ENCODE measurements around the gene SLC7A5.
"Not testable (repeated sequence)": the region's sequence is repeated elsewhere in the genome, so short reads cannot be mapped to it uniquely, and the experiment has no call there.

Gene SLC7A5

DNA sequence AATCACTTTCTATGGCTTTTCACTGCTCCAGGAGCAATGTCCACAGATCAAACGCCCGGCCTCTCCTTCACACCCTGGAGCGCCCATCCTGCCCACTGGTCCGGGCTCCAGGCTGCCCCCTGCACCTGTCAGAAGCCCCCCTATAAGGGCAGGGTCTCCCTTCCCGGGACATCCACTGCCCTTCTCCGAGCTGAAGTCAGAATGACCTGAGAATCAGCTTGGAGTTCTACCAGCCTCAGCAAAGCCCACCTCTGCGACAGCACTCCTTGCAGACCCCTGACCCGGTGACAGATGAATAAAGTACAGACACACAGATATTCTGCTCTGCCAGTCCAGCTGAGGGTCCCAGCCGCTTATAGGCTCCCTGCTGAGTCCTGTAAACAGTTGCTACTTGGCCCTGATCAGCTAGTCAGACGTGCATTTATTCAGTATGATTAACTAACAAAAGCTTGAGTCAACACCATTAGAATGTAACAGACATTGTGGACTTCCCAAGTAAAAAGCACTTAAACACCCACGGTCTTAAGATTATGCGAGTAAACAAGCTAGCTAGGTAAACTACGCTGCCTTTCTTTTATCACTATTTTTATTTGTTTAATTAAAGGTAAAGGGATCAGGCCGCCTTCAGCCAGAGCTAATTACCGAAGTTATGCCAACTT is 4.8 kb downstream of the SLC7A5 start:
- no peak for TF ChIP-seq JUND (IDR thresholded peaks at IDR 0.05; ENCODE audit: low read depth)
- in situ Hi-C loops (cut with HindIII; ENCODE audit: low pct_unique_long_range_greater_than_20kb, low sequenced_read_pairs) = no loop called here
- no peak for DNase-seq (ENCODE audit: low read depth in 1 of 2, low spot score in 1 of 2)

DNA sequence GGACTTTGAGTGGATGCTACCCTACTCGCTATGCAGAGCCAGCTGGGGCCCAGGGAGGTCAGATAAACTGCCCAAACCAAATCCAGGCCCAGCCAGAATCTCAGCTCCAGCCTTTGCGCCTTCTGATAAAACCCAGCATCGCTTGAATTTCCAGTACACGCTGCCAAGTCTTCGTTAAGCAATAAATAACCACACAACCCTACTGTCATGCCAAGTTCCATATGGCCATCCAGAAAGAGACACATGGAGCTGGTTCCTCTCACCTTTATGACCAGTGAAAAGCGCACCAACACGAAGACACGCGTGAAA is 6.0 kb downstream of the SLC7A5 start:
- DNase-seq (ENCODE audit: low read depth in 1 of 2, low spot score in 1 of 2); in situ Hi-C loops (cut with HindIII; ENCODE audit: low pct_unique_long_range_greater_than_20kb, low sequenced_read_pairs): not testable (repeated sequence)

DNA sequence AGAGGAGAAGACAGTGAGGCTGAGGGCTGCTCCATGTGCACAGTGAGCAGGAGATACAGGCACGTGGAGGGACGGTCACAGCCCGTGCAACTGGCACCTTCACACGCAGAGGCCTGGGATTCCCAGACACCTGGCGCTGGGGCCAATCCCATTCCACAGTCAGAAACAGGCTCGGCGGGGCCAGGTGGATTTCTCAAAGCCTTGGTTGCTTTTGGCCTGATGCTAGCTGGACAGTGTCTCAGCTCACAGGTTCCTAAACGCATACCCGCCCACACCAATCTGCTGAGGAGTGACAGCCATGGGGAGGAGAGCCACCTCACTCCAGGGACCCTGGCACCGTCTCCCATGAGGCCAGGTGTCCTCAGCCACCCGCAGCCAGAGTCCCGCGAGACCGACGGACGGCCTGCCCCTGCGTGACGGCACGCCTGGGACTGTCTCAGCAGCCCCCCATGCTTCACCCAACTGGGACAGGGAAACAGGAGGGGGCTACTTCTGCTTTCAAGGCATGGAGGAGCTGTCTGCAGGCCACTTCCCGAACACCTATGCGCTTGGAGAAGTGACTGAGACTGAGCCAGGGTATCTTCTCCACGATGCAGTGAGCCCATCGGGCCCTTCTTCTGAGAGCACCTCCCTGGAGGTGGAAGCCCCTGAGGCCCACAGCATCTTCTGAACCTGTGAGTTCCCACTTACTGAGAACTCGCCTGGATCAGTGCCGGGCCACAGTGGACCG is 6.5 kb downstream of the SLC7A5 start:
- peak in 1 of 2 experiments; percentile 75 for DNase-seq (ENCODE audit: low read depth in 1 of 2, low spot score in 1 of 2)
- in situ Hi-C loops (cut with HindIII; ENCODE audit: low pct_unique_long_range_greater_than_20kb, low sequenced_read_pairs) = not testable (repeated sequence)

DNA sequence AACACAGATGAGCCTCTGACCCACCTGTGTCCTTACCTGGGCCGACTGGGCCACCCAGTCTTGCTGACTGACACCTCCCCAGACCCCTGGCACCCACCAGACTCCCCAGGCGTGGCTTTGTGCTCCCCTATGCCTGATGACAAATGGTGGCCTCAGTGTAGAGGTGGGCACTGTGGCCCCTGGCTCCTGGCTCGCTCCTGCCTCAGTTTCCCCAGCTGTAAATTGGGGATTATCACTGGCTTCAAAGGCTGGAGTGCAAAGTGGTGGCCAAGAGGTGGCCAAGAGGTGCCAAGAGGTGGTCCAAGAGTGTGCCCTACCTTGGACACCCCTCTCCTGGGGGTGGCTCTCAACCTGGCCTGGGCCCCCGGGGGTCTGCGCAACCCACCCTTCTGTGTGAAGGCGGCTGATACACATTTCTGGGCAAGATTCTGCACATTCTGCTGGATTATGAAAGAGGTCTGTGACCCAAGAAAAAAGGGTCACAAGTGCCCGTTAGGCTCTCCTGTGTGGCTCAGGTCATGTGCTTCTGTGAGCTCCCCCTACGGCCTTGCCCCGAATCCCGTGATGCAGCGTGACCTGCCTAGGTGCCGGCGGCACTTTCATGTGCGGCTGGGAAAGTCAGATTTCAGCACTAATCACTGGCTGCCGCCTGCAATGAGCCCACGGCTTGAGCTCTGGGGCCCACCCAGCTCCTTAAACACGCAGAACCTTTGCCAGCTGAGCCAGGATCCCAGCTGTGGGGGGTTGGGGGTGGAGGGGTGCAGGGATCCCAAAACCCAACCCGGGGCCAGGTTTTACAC is 7.8 kb downstream of the SLC7A5 start:
- in situ Hi-C loops (cut with HindIII; ENCODE audit: low pct_unique_long_range_greater_than_20kb, low sequenced_read_pairs); DNase-seq (ENCODE audit: low read depth in 1 of 2, low spot score in 1 of 2): not testable (repeated sequence)

DNA sequence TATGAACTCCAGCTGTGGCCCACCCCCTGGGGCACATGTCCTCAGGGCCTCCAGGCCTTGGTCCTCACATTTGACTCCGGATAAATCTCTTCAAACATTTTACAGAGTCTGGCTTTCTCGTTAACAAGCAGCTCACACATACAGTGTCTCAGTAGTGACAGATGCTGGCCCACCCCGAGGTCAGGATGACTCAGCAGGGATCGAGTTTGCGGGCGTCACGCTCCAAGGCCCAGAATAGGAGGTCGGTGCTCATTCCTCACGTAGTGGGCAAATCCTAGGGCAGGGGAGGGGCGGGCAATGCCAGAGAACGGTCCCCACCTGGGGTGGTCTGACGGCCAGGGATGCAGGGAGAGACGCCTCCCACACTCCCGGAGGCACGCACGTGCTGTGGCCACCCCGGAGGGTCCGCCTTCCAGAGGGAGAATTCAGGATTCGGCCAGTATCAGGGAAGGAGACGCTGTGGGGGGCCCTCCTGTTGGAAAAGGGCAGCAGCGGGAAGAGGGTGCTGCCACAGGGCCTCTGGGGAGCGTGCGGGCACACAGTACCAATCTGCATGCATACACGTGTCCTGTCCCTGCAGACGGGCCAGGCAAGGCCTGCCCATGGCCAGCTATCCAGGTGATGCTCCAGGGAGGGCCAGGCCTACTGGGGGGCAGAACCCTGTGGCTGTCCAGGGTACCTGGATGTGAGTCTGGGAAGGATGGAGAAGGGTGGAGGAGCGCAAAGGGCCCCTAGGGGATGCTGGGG is 8.6 kb downstream of the SLC7A5 start:
- DNase-seq (ENCODE audit: low read depth in 1 of 2, low spot score in 1 of 2) = peak in 1 of 2 experiments; percentile 49
- TF ChIP-seq JUND (IDR thresholded peaks at IDR 0.05; ENCODE audit: low read depth) = no peak
- in situ Hi-C loops (cut with HindIII; ENCODE audit: low pct_unique_long_range_greater_than_20kb, low sequenced_read_pairs) = no loop called here

DNA sequence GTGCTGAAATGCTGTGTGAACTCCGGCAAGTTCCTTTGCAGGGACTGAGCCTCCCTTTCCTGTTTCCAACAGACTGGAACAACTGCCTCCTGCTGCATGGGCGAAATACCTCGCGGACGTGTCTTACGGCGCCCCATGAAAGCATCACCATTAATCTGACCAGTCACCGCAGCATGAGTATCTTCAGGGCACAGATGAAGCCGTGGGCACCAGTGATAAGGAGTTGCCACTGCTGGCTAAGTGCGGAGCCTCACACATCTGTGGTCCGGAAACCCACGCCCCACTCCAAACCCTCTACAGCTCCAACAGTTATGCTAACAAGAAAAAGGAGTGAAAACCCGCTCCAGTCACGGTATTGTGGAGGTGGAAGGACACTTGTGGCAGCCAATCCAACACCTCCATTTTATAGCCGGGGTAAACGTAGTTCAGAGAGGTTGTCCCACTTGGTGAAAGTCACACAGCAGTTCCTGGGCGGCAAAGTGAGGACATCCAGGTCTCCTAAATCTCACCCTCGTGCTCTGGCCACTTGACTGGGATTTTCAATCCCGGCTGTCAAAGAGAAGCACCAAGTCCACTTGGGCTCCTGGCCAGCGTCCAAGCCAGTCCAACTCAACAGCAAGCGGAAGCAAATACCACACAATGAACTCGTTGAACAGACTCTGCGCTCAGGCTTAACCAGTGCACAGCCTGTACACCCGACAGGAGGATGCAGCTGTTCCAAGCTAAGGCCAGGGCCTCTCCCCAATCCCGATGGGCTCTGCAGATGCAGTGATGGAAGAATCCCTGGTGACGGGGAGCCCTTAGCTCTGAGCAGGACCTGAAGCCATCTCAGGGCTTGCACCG is 10.9 kb downstream of the SLC7A5 start:
- in situ Hi-C loops (cut with HindIII; ENCODE audit: low pct_unique_long_range_greater_than_20kb, low sequenced_read_pairs); DNase-seq (ENCODE audit: low read depth in 1 of 2, low spot score in 1 of 2): not testable (repeated sequence)

DNA sequence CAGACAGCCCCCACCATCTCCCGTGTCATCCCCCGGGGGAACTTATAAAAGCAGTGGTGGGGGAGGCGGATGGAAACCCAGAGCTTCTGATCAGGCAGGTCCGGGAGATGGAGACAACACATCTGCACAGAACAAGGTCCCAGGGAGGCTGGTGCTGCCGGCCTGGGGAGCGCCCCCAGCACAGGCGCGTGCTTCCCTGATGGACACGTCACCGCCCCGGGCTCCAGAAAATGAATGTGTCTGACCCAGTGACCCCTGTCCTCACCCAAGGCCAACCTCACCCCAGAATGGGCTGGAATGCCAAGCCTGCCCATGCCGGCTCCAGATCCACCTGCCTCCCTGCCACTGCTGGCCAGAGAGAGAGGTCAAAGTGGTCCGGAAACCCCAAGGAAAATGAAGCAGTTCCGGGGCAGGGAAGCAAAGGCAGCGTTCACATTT is 12.5 kb downstream of the SLC7A5 start:
- no peak for TF ChIP-seq JUND (IDR thresholded peaks at IDR 0.05; ENCODE audit: low read depth)
- no peak for DNase-seq (ENCODE audit: low read depth in 1 of 2, low spot score in 1 of 2)
- in situ Hi-C loops (cut with HindIII; ENCODE audit: low pct_unique_long_range_greater_than_20kb, low sequenced_read_pairs) = no loop called here

DNA sequence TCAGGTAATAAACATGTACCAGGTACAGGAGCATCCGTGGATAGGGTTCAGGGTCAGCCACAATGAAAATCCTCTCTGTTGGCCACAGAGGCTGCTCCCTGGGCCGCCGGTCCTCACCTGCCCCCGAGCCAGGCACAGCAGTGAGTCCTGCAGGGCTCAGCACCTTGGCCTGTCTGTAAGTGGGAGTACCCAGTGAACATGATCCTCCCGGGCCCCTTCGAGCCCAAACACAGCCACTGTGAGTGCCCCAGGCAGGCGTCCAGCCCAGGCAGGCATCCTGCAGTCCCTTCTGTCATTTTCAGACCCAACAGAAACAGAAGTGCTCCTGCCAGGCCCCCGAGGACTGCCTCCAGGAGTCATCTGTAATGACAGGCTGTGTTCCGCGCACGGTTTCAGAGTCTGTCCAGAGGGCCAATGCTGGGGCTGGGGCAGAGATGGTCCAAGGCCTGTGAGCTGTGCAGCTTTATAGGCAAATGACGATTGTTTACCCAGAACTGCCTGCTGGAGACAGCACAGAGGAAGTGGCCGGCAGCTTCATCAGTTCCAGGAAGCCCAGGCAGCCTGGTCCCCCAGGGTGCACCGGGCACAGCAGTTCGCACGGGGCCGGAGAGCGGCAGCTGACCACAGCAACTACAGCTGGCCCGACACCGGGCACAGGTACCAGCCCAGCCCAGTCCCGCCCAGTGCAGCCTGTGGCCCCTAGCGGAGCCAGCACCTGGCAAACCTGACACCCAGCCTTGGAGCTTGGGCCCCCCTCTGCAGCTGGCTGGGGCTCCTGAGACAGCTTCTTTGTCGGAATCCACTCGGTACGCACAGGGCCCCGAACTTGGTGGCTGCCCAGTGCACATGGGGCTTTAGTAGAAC is 13.2 kb downstream of the SLC7A5 start:
- DNase-seq (ENCODE audit: low read depth in 1 of 2, low spot score in 1 of 2) = peak in 1 of 2 experiments; percentile 57
- TF ChIP-seq JUND (IDR thresholded peaks at IDR 0.05; ENCODE audit: low read depth) = no peak
- in situ Hi-C loops (cut with HindIII; ENCODE audit: low pct_unique_long_range_greater_than_20kb, low sequenced_read_pairs) = no loop called here

DNA sequence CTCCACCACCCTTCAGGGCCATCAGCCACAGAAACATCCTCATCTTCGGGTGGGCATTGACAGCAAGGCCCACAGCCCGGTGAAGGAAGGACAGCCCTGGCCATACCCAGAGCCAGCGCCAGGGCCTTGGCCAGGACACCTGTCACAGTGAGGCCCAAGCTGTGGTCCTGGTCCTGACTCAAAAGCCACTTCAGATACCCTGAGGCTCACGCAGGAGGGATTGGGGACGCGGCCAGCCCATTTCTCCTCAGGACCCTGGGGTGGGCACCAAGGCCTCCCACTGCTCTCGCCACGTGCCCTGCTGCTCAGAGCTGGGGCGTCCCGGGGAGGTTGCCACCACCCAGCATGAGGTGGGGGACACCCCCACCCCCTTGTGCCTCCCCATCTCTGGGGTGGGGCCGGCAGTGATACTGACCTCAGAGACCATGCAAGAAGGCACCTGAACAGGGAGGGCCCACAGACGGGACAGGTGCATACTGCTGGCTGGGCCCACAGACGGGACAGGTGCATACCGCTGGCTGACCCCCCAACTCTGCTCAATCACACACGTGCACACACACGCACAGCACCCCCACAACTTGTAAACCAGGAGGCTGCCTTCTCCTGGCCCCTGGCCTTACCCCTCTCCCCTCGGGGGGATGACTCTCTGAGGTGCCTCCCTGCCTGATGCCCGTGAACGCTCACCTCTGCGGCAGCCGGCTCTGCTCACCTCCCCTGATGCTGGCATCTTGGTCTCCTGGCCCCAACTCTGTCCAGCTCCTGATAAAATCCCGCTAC is 14.2 kb downstream of the SLC7A5 start:
- in situ Hi-C loops (cut with HindIII; ENCODE audit: low pct_unique_long_range_greater_than_20kb, low sequenced_read_pairs) = no loop called here
- no peak for TF ChIP-seq JUND (IDR thresholded peaks at IDR 0.05; ENCODE audit: low read depth)
- DNase-seq (ENCODE audit: low read depth in 1 of 2, low spot score in 1 of 2) = no peak

DNA sequence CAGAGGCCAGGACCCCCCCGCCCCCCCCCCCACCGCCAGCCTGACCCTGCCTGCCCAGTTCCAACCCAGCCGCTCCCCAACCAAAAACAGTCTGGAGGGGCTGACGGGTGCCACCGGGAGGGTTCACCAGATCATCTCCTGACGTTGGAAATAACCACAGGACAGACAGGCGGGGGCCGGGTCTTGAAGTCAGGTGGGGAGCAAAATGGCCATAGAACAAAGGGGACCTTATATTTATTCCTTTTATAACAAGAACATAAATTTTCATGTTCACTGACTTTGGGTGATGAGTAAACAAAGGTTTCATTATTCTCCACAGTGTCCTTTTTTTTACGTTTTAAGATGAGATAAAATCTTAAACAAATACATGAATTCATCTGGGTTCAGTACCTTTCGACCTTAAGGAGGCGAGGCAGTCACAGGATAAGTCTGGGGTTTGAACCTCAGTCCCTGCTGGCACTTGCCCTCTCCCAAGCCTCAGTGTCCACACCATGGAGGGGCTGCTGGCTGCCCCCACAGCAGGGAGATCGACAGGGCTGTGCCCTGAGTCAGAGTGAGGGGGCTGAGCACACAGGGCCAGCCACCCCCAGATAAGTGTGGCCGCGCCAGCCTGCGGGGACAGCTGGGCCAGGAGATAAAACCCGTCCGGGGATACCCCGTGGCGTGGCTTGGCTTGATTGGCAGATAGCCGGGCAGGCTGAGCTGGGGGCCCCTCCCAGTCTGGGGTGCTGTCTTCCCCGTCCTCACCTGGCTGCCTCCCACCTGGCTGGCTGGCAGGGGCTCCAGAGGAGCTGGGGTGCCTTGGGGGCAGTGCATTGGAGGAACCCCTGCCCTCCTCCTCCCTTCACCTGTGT is 15.0 kb downstream of the SLC7A5 start:
- in situ Hi-C loops (cut with HindIII; ENCODE audit: low pct_unique_long_range_greater_than_20kb, low sequenced_read_pairs) = no loop called here
- DNase-seq (ENCODE audit: low read depth in 1 of 2, low spot score in 1 of 2) = no peak

More for the DNA sequence above, 15.0 kb downstream of the SLC7A5 start:
- no peak for TF ChIP-seq JUND (IDR thresholded peaks at IDR 0.05; ENCODE audit: low read depth)

All from T47D (cell line).